ENCODE results near the gene POLR2H. TPM values are rescaled to one million over a fixed set of nuclear protein-coding genes. Genes with fewer than 3 reads are reported as not detected.

The POLR2H gene
- total RNA-seq, 1 donor from 2014 or later: 26.0 TPM

- Histone ChIP-seq H3K27me3 (no peaks in the 10 kb centered on the region), H3K9me3 (no peaks in the 10 kb centered on the region), H3K27ac (no peak overlapping the region), H3K36me3 (peaks cover 0 to 4% of the 10 kb centered on the region in 2 donors), H3K4me1 (no peaks in the 10 kb centered on the region), H3K4me3 (no peak overlapping the region)
- no peak for DNase-seq (ENCODE audit: low spot score in 2 of 2)
- no peak for TF ChIP-seq CTCF (IDR thresholded peaks at IDR 0.05)
- intact Hi-C loops (cut with DNase I): no loop called here
Observed at GRCh38 chr3:184350618-184351017, 10.9 kb upstream of the POLR2H start.

- Histone ChIP-seq H3K4me3 (no peak overlapping the region), H3K9me3 (no peaks in the 10 kb centered on the region), H3K36me3 (peaks cover under 1 to 4% of the 10 kb centered on the region in 2 donors), H3K27me3 (no peaks in the 10 kb centered on the region), H3K27ac (no peak overlapping the region), H3K4me1 (no peaks in the 10 kb centered on the region)
- DNase-seq (ENCODE audit: low spot score in 2 of 2): no peak
- intact Hi-C loops (cut with DNase I): no loop called here
- no peak for TF ChIP-seq CTCF (IDR thresholded peaks at IDR 0.05)
Observed at GRCh38 chr3:184351511-184352148, 9.9 kb upstream of the POLR2H start.

GRCh38 chr3:184352149-184352785, 9.2 kb upstream of the POLR2H start:
- Histone ChIP-seq H3K9me3 (no peaks in the 10 kb centered on the region), H3K27me3 (no peaks in the 10 kb centered on the region), H3K36me3 (peaks cover 4 to 6% of the 10 kb centered on the region in 2 donors), H3K27ac (no peak overlapping the region), H3K4me1 (no peaks in the 10 kb centered on the region), H3K4me3 (no peak overlapping the region)
- TF ChIP-seq CTCF (IDR thresholded peaks at IDR 0.05): no peak
- intact Hi-C loops (cut with DNase I): no loop called here
- DNase-seq (ENCODE audit: low spot score in 2 of 2): no peak

- H3K36me3 ChIP-seq: peaks cover 4 to 10% of the 10 kb centered on the region in 2 donors
- intact Hi-C loops (cut with DNase I): no loop called here
- H3K27me3 ChIP-seq: no peaks in the 10 kb centered on the region
- no peak overlapping the region for H3K27ac ChIP-seq
- DNase-seq (ENCODE audit: low spot score in 2 of 2): no peak
- H3K4me3 ChIP-seq: no peak overlapping the region
- no peaks in the 10 kb centered on the region for H3K9me3 ChIP-seq
- H3K4me1 ChIP-seq: no peaks in the 10 kb centered on the region
- no peak for TF ChIP-seq CTCF (IDR thresholded peaks at IDR 0.05)
Observed at GRCh38 chr3:184352897-184353545, 8.5 kb upstream of the POLR2H start.

GRCh38 chr3:184353546-184353941, 8.0 kb upstream of the POLR2H start:
- no peak overlapping the region for H3K4me3 ChIP-seq
- H3K4me1 ChIP-seq: no peaks in the 10 kb centered on the region
- no peaks in the 10 kb centered on the region for H3K9me3 ChIP-seq
- no peaks in the 10 kb centered on the region for H3K27me3 ChIP-seq
- no peak overlapping the region for H3K27ac ChIP-seq
- no peak for DNase-seq (ENCODE audit: low spot score in 2 of 2)
- intact Hi-C loops (cut with DNase I): no loop called here
- H3K36me3 ChIP-seq: peaks cover 4 to 10% of the 10 kb centered on the region in 2 donors
- TF ChIP-seq CTCF (IDR thresholded peaks at IDR 0.05): no peak
